ENCODE measurements around the gene SKIC8. TPM values are rescaled to one million over a fixed set of nuclear protein-coding genes. Genes with fewer than 3 reads are reported as not detected.

Gene SKIC8
- total and polyA plus RNA-seq, 2 experiments from 2014 or later, result 61.5 to 113 TPM

DNA sequence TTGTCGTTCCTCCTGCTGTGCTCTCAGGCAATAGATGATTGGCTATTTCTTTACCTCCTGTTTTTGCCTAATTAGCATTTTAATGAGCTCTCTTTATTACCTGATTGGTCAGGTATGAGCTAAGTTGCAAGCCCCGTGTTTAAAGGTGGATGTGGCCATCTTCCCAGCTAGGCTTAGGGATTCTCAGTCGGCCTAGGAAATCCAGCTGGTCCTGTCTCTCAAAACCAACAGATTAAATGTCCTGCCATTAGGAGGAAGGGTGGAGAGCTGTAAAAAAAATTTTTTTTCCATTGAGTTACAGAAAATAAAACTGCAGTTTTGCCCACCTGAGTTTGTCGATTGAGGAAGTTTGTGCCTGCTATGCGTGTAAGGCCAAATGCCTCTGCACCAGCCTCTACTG lies 59.6 kb downstream of the SKIC8 start:
- Histone ChIP-seq H3K36me3 (no peaks in the 10 kb centered on the region), H3K4me1 (ENCODE audit: low read depth) (no peaks in the 10 kb centered on the region), H3K4me3 (no peak overlapping the region), H3K27me3 (no peaks in the 10 kb centered on the region), H3K9me3 (ENCODE audit: low read depth) (no peaks in the 10 kb centered on the region), H3K27ac (no peak overlapping the region)
- TF ChIP-seq CTCF (IDR thresholded peaks at IDR 0.05; ENCODE audit: low read depth, low read length), result no peak
- DNase-seq (ENCODE audit: low read depth in 1 of 2, low spot score in 1 of 2), result no peak

GRCh38 chr15:78237146-78237545 lies 62.3 kb downstream of the SKIC8 start:
- no peak for TF ChIP-seq CTCF (IDR thresholded peaks at IDR 0.05; ENCODE audit: low read depth, low read length)
- Histone ChIP-seq H3K9me3 (ENCODE audit: low read depth) (no peaks in the 10 kb centered on the region), H3K27me3 (no peaks in the 10 kb centered on the region), H3K4me3 (no peak overlapping the region), H3K4me1 (ENCODE audit: low read depth) (no peaks in the 10 kb centered on the region), H3K27ac (no peak overlapping the region), H3K36me3 (no peaks in the 10 kb centered on the region)
- no peak for DNase-seq (ENCODE audit: low read depth in 1 of 2, low spot score in 1 of 2)

GRCh38 chr15:78236491-78236890 lies 62.9 kb downstream of the SKIC8 start:
- Histone ChIP-seq H3K9me3 (ENCODE audit: low read depth) (no peaks in the 10 kb centered on the region), H3K4me1 (ENCODE audit: low read depth) (no peaks in the 10 kb centered on the region), H3K27ac (no peak overlapping the region), H3K36me3 (no peaks in the 10 kb centered on the region), H3K27me3 (no peaks in the 10 kb centered on the region), H3K4me3 (no peak overlapping the region)
- no peak for TF ChIP-seq CTCF (IDR thresholded peaks at IDR 0.05; ENCODE audit: low read depth, low read length)
- no peak for DNase-seq (ENCODE audit: low read depth in 1 of 2, low spot score in 1 of 2)

- no peak for TF ChIP-seq CTCF (IDR thresholded peaks at IDR 0.05; ENCODE audit: low read depth, low read length)
- Histone ChIP-seq H3K4me3 (no peak within 1 kb of the TSS), H3K9me3 (ENCODE audit: low read depth) (no peaks in the 10 kb centered on the region), H3K4me1 (ENCODE audit: low read depth) (no peaks in the 10 kb centered on the region), H3K27ac (no peak within 1 kb of the TSS), H3K27me3 (no peaks in the 10 kb centered on the region), H3K36me3 (no peaks in the 10 kb centered on the region)
- no peak for DNase-seq (ENCODE audit: low read depth in 1 of 2, low spot score in 1 of 2)
Observed at GRCh38 chr15:78234515-78235040, 64.8 kb downstream of the SKIC8 start, which contains the start of gene ACSBG1. TSS of gene ACSBG1 (minus strand) at chr15:78234565. CDS start at chr15:78234501, 64 bp downstream.

- H3K27ac ChIP-seq, result no peak overlapping the region
Observed at GRCh38 chr15:78233496-78233895, 65.9 kb downstream of the SKIC8 start.

More at GRCh38 chr15:78233496-78233895, 65.9 kb downstream of the SKIC8 start:
- Histone ChIP-seq H3K9me3 (ENCODE audit: low read depth) (no peaks in the 10 kb centered on the region), H3K36me3 (no peaks in the 10 kb centered on the region), H3K4me3 (no peak overlapping the region), H3K27me3 (no peaks in the 10 kb centered on the region), H3K4me1 (ENCODE audit: low read depth) (no peaks in the 10 kb centered on the region)
- no peak for TF ChIP-seq CTCF (IDR thresholded peaks at IDR 0.05; ENCODE audit: low read depth, low read length)
- no peak for DNase-seq (ENCODE audit: low read depth in 1 of 2, low spot score in 1 of 2)

Other genes with a start within 250 kb of the SKIC8 start
- gene TBC1D2B, start 221.9 kb downstream of the SKIC8 start, total RNA-seq, result 8.8 and 16.5 TPM in 2 replicates
- gene TBC1D2B, start 221.9 kb downstream of the SKIC8 start, polyA plus RNA-seq, result 6.5 and 11.9 TPM in 2 replicates
- not detected in 2 replicates for gene SH2D7, start 207.0 kb downstream of the SKIC8 start, total RNA-seq
- gene SH2D7, start 207.0 kb downstream of the SKIC8 start, polyA plus RNA-seq, result 0.22 and 0.98 TPM in 2 replicates
- 62.7 and 63.4 TPM in 2 replicates for gene CIB2, start 168.2 kb downstream of the SKIC8 start, total RNA-seq
- gene CIB2, start 168.2 kb downstream of the SKIC8 start, polyA plus RNA-seq, result 59.9 and 72.6 TPM in 2 replicates
- gene IDH3A, start 150.2 kb downstream of the SKIC8 start, total RNA-seq, result 63.1 and 80.6 TPM in 2 replicates
- gene IDH3A, start 150.2 kb downstream of the SKIC8 start, polyA plus RNA-seq, result 79.4 and 113 TPM in 2 replicates
- 0.24 and 1.6 TPM in 2 replicates for gene ACSBG1, start 65.0 kb downstream of the SKIC8 start, total RNA-seq
- gene ACSBG1, start 65.0 kb downstream of the SKIC8 start, polyA plus RNA-seq, result 0.12 and 0.13 TPM in 2 replicates
- 1.4 and 3.2 TPM in 2 replicates for gene DNAJA4, start 35.0 kb downstream of the SKIC8 start, total RNA-seq
- 3.4 and 4.9 TPM in 2 replicates for gene DNAJA4, start 35.0 kb downstream of the SKIC8 start, polyA plus RNA-seq
- 12.8 and 28.2 TPM in 2 replicates for gene CRABP1, start 40.7 kb upstream of the SKIC8 start, total RNA-seq
- 8.7 and 22.9 TPM in 2 replicates for gene CRABP1, start 40.7 kb upstream of the SKIC8 start, polyA plus RNA-seq
- gene IREB2, start 138.6 kb upstream of the SKIC8 start, total RNA-seq, result 21.6 and 34.2 TPM in 2 replicates
- 23.4 and 30.4 TPM in 2 replicates for gene IREB2, start 138.6 kb upstream of the SKIC8 start, polyA plus RNA-seq
- gene HYKK, start 208.0 kb upstream of the SKIC8 start, total RNA-seq, result 6.1 and 9.2 TPM in 2 replicates
- 3.7 and 6.4 TPM in 2 replicates for gene HYKK, start 208.0 kb upstream of the SKIC8 start, polyA plus RNA-seq
- gene PSMA4, start 240.8 kb upstream of the SKIC8 start, total RNA-seq, result 93.7 and 119 TPM in 2 replicates
- gene PSMA4, start 240.8 kb upstream of the SKIC8 start, polyA plus RNA-seq, result 260 and 264 TPM in 2 replicates